ENCODE measurements around the gene SIRT2. TPM values are rescaled to one million over a fixed set of nuclear protein-coding genes. Genes with fewer than 3 reads are reported as not detected.

The SIRT2 gene
- total and polyA plus RNA-seq, 12 donors = 46.3 to 103 (median 72.6) TPM

DNA sequence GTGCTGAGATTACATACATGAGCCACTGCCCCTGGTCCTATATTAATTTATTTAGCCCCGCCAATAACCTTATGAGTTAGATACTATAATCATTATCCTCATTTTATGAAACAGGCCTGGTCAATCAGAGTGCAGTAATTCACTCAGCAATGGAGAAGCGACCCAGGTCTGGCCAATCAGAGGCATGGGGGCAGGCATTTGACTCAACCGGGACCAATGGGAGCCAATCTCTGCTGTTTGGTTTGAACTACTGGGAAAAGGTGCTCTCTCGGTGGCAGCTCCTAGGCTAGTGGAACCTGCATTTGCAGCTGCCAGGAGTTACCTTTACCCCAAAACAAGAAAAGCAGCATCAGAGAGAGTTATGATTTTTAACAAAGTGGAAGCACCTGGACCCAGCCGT lies 6.6 kb downstream of the SIRT2 start:
- TF ChIP-seq CTCF (IDR thresholded peaks at IDR 0.05) = no peak
- ATAC-seq = no peak
- no peak for DNase-seq
- no peaks in the 10 kb centered on the region for H3K27me3 ChIP-seq
- H3K36me3 ChIP-seq = peaks cover 0 to 62% (median 11%) of the 10 kb centered on the region in 9 donors
- WGBS, 2 donors = 81 to 82% methylated on average over 5 of the region's 5 CpGs
- intact Hi-C loops (cut with DNase I) = loop anchor here in 1 of 10 donors (10.0 kb wide), 1 partner anchor 268 kb away; no protein-coding TSS in a partner anchor
- no peaks in the 10 kb centered on the region for H3K9me3 ChIP-seq
- peak overlapping the region in 1 of 10 donors; percentile 26 for H3K27ac ChIP-seq
- peaks cover 0 to 38% (median 22%) of the 10 kb centered on the region in 9 donors for H3K4me1 ChIP-seq
- H3K4me3 ChIP-seq = no peak overlapping the region

DNA sequence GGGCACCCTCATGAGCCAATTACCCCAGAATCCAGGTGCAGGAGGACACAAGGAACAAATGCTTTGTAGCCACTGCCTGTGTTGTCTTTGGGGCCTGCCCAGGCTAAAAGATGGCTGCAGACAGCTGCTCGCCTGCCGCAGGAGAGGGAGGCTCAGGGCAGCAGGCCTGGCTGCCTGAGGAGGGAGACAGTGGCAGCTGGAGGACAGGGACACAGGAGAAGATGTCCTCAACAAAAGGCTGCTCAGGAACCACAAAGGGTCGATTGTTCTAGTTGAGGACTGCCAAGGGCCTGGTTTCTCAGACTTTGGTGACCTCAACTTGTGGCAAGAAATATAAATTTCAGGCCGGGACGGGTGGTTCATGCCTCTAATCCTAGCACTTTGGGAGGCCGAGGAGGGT lies 7.6 kb downstream of the SIRT2 start:
- intact Hi-C loops (cut with DNase I) = loop anchor here in 1 of 10 donors (10.0 kb wide), 1 partner anchor 267 kb away; no protein-coding TSS in a partner anchor
- WGBS, 2 donors = 87 to 95% methylated on average over 6 of the region's 6 CpGs
- H3K27me3 ChIP-seq = no peaks in the 10 kb centered on the region
- ATAC-seq (no peak), DNase-seq (no peak)
- TF ChIP-seq CTCF (IDR thresholded peaks at IDR 0.05) = no peak
- H3K36me3 ChIP-seq = peaks cover 0 to 73% (median 11%) of the 10 kb centered on the region in 9 donors
- no peak overlapping the region for H3K4me3 ChIP-seq
- H3K9me3 ChIP-seq = no peaks in the 10 kb centered on the region
- H3K27ac ChIP-seq = peak overlapping the region in 1 of 10 donors; percentile 35
- peaks cover 0 to 31% (median 15%) of the 10 kb centered on the region in 9 donors for H3K4me1 ChIP-seq

GRCh38 chr19:38890686-38891085 lies 8.7 kb downstream of the SIRT2 start:
- peaks cover 0 to 80% (median 11%) of the 10 kb centered on the region in 9 donors for H3K36me3 ChIP-seq

GRCh38 chr19:38889803-38890202 lies 9.6 kb downstream of the SIRT2 start:
- no peak for ATAC-seq
- Histone ChIP-seq H3K4me1 (peaks cover 0 to 27% (median 11%) of the 10 kb centered on the region in 9 donors), H3K4me3 (no peak overlapping the region), H3K27me3 (no peaks in the 10 kb centered on the region), H3K36me3 (peaks cover 0 to 75% (median 11%) of the 10 kb centered on the region in 9 donors), H3K27ac (peak overlapping the region in 1 of 10 donors; percentile 3), H3K9me3 (no peaks in the 10 kb centered on the region)
- DNase-seq = no peak
- 91 to 94% methylated on average over 8 of the region's 8 CpGs for WGBS, 2 donors
- intact Hi-C loops (cut with DNase I) = loop anchor here in 1 of 10 donors (10.0 kb wide), 1 partner anchor 265 kb away; no protein-coding TSS in a partner anchor
- no peak for TF ChIP-seq CTCF (IDR thresholded peaks at IDR 0.05)

More at GRCh38 chr19:38890686-38891085, 8.7 kb downstream of the SIRT2 start:
- Histone ChIP-seq H3K4me1 (peaks cover 0 to 31% (median 15%) of the 10 kb centered on the region in 9 donors), H3K27me3 (no peaks in the 10 kb centered on the region), H3K4me3 (no peak overlapping the region), H3K27ac (peak overlapping the region in 3 of 10 donors; percentile 22 to 43 (median 35)), H3K9me3 (no peaks in the 10 kb centered on the region)
- intact Hi-C loops (cut with DNase I) = loop anchor here in 1 of 10 donors (10.0 kb wide), 1 partner anchor 266 kb away; no protein-coding TSS in a partner anchor
- DNase-seq (no peak), ATAC-seq (peak in 5 of 8 donors; percentile 23 to 70 (median 41))
- no peak for TF ChIP-seq CTCF (IDR thresholded peaks at IDR 0.05)

Data from heart right ventricle (tissue), 16 donors.